PC-9 (cell line): ENCODE measurements around the gene PCYT2.

Source experiments
- EZH2 ChIP-seq: fragments of 200-600 bp; sonication (generic); IDR thresholded peaks from 2 replicates; pipeline ENCODE4 v1.8.0; 2017; ENCODE audit warnings: antibody characterized with exemption, low read depth
- TF ChIP-seq, protein P1 (sequence below): fragments of 200-600 bp; sonication (generic); conservative IDR thresholded peaks from 2 replicates; pipeline ENCODE4 v1.6.1; 2017; ENCODE audit warnings: mixed run types, antibody characterized with exemption, mild to moderate bottlenecking, moderate library complexity

GRCh38 chr17:81870131-81870980, 40.8 kb downstream of the PCYT2 start:
- TF ChIP-seq, protein P1, sequence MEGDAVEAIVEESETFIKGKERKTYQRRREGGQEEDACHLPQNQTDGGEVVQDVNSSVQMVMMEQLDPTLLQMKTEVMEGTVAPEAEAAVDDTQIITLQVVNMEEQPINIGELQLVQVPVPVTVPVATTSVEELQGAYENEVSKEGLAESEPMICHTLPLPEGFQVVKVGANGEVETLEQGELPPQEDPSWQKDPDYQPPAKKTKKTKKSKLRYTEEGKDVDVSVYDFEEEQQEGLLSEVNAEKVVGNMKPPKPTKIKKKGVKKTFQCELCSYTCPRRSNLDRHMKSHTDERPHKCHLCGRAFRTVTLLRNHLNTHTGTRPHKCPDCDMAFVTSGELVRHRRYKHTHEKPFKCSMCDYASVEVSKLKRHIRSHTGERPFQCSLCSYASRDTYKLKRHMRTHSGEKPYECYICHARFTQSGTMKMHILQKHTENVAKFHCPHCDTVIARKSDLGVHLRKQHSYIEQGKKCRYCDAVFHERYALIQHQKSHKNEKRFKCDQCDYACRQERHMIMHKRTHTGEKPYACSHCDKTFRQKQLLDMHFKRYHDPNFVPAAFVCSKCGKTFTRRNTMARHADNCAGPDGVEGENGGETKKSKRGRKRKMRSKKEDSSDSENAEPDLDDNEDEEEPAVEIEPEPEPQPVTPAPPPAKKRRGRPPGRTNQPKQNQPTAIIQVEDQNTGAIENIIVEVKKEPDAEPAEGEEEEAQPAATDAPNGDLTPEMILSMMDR, result no peak
- no peak for TF ChIP-seq EZH2
